HL-60 (cell line): Measurements from ENCODE around the gene KBTBD13.

Source experiments
- GABPA ChIP-seq: IDR thresholded peaks from 2 replicates; pipeline ENCODE4 v1.6.1; 2012; ENCODE audit warnings: low read depth
- POLR2AphosphoS5 ChIP-seq: IDR thresholded peaks from 2 replicates; pipeline ENCODE4 v1.6.1; 2012; ENCODE audit warnings: low read depth
- SPI1 ChIP-seq: IDR thresholded peaks from 2 replicates; pipeline ENCODE4 v1.6.1; 2012; ENCODE audit warnings: low read depth, mild to moderate bottlenecking, borderline replicate concordance
- TF ChIP-seq, protein P1 (sequence below): IDR thresholded peaks from one replicate; pipeline ENCODE4 v1.5.1; 2011; ENCODE audit warnings: low read length, control low read depth, inconsistent platforms; ENCODE audit not compliant: insufficient read depth
- TF ChIP-seq, protein P2 (sequence below): IDR thresholded peaks from 2 replicates; pipeline ENCODE4 v1.6.1; 2012; ENCODE audit warnings: low read depth; ENCODE audit not compliant: insufficient replicate concordance

DNA sequence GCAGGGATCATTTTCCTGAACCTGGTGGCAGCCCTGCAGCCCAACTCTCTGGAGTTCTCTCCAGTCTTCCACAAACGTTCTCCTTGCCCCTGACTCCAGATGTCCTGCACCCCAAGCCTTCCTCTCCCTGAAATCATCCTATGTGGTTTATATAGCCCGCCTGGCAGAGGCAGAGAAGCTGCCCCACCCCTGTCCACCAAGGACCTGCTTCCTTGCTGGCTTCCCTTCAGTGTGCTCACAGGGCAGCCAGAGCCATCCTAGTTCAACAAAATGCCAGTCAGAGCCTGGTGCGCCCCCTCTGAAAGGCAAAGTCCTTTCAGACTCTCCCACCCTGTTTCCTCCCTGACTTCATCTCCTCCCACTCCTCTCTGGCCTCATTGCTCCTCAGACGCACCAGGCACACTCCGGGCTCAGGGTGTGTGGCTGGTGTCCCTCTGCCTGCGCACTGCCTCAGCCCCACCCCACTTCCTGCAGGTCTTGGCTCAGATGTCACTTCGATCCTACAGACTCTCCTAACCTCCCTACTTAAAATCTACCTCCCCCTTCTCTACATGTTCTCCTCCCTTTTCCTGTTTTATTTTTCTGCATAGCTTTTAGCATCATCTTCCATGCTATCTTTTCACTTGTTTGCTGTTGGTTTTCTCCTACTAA is 5.9 kb downstream of the KBTBD13 start:
- TF ChIP-seq, protein P1, sequence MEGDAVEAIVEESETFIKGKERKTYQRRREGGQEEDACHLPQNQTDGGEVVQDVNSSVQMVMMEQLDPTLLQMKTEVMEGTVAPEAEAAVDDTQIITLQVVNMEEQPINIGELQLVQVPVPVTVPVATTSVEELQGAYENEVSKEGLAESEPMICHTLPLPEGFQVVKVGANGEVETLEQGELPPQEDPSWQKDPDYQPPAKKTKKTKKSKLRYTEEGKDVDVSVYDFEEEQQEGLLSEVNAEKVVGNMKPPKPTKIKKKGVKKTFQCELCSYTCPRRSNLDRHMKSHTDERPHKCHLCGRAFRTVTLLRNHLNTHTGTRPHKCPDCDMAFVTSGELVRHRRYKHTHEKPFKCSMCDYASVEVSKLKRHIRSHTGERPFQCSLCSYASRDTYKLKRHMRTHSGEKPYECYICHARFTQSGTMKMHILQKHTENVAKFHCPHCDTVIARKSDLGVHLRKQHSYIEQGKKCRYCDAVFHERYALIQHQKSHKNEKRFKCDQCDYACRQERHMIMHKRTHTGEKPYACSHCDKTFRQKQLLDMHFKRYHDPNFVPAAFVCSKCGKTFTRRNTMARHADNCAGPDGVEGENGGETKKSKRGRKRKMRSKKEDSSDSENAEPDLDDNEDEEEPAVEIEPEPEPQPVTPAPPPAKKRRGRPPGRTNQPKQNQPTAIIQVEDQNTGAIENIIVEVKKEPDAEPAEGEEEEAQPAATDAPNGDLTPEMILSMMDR: no peak
- TF ChIP-seq, protein P2, sequence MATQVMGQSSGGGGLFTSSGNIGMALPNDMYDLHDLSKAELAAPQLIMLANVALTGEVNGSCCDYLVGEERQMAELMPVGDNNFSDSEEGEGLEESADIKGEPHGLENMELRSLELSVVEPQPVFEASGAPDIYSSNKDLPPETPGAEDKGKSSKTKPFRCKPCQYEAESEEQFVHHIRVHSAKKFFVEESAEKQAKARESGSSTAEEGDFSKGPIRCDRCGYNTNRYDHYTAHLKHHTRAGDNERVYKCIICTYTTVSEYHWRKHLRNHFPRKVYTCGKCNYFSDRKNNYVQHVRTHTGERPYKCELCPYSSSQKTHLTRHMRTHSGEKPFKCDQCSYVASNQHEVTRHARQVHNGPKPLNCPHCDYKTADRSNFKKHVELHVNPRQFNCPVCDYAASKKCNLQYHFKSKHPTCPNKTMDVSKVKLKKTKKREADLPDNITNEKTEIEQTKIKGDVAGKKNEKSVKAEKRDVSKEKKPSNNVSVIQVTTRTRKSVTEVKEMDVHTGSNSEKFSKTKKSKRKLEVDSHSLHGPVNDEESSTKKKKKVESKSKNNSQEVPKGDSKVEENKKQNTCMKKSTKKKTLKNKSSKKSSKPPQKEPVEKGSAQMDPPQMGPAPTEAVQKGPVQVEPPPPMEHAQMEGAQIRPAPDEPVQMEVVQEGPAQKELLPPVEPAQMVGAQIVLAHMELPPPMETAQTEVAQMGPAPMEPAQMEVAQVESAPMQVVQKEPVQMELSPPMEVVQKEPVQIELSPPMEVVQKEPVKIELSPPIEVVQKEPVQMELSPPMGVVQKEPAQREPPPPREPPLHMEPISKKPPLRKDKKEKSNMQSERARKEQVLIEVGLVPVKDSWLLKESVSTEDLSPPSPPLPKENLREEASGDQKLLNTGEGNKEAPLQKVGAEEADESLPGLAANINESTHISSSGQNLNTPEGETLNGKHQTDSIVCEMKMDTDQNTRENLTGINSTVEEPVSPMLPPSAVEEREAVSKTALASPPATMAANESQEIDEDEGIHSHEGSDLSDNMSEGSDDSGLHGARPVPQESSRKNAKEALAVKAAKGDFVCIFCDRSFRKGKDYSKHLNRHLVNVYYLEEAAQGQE: no peak
- no peak for TF ChIP-seq POLR2AphosphoS5
- TF ChIP-seq GABPA: no peak
- no peak for TF ChIP-seq SPI1
